SH-SY5Y (cell line): ENCODE data around the gene CELF2.

Source experiments
- GATA2 ChIP-seq: IDR thresholded peaks from 2 replicates; pipeline ENCODE4 v1.6.1; 2011; ENCODE audit warnings: mild to moderate bottlenecking, low read depth, low read length
- GATA3 ChIP-seq: IDR thresholded peaks from 2 replicates; pipeline ENCODE4 v1.6.1; 2011; ENCODE audit warnings: low read depth, mild to moderate bottlenecking, low read length, moderate library complexity

GRCh38 chr10:11345224-11346054 lies 327.8 kb downstream of the CELF2 start:
- no peak for TF ChIP-seq GATA2
- no peak for TF ChIP-seq GATA3
